ENCODE results near the gene TMEM242.
"Not testable (repeated sequence)": the region's sequence is repeated elsewhere in the genome, so short reads cannot be mapped to it uniquely, and the experiment has no call there.

Gene TMEM242

DNA sequence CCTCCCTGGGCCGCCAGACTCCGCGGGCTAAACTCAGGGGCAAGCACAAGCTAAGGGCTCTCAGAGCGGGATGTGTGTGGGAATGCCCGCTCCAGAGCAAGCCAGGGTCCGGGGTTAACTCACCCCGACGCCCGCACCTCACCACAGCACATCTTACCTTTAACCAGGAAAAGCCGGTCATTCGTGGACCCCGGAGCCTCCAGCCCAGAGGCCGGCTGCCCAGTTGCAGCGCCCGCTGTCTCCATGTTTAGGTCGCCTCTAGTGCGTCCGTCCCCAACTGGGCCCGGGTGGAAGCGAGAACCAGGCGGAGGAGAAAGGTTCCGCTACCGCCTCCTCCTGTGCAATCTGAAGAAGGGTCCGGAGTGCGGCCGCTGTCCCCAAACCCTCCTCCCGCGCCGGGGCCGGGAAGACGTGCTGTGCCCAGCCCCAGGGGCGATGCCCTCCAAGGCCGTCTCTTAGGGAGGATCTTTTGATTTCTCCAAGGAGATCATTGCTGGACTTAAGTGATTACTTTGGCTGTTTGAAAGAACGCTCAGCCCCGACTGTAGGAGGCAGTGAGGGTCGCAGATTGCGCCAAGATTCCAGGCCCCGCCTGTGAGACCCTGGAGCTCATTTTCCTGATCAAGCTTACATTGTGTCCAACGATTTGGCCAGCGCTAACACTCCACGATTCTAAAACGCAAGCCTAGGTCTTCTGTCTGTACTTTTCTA lies at the start of gene TMEM242:
Gene TMEM242, minus strand, starts transcription at position 265 of the 711 bp plus-strand sequence. Its CDS starts 20 bp downstream, at position 245.
- DNase-seq: peak; percentile 82 to 86

DNA sequence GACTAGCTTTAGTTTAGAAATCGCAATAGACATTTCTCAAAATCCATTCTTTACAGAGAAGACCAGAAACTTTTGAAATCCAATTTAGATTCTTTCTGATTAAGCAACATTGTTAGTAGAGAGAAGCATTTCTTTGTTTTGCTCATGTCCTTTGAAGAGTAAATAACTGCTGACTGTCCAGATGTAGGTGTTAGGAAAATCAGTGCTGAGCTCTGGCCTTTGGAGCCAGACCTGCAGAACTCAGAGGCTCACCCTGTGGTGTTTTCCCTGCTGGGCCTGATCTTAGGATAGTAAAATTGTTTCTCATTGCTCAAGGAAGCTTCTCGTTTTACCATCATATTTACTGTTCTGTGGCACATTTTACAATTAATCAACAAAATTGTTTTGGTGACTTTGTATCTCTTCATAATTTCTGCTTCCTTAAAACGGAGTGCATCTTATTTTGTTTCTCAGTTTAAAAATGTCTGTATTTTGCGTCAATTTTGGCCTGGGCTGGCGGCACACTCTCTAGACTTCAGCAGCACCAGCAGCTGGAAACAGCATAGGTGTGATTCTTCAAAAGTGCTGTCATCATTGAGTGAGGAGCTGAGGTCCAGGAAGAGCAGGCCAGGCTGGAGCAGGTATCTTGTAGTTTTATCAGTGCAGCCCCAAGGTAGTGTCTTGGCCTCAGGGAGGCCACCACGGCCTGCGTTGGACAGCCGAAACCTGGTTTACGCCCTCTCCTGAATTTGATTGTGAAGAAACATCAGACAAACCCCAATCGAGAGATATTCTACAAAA lies 49.4 kb upstream of the TMEM242 start:
- DNase-seq: no peak

DNA sequence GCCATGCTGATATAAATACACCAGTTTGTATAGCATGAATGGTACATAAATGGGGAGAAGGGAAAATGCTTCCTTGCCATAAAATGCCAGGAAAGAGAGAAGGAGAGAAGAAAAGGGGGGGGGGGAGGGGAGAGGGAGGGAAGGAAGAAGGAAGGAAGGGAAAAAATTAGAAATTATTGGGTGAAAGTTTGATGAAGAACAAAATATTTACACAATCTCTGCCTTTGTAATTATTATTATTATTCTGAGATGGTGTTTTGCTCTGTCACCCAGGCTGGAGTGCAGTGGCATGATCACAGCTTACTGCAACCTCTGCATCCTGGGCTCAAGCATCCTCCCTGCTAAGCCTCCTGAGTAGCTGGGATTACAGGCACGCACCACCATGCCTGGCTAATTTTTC lies 47.4 kb upstream of the TMEM242 start:
- DNase-seq: no peak

DNA sequence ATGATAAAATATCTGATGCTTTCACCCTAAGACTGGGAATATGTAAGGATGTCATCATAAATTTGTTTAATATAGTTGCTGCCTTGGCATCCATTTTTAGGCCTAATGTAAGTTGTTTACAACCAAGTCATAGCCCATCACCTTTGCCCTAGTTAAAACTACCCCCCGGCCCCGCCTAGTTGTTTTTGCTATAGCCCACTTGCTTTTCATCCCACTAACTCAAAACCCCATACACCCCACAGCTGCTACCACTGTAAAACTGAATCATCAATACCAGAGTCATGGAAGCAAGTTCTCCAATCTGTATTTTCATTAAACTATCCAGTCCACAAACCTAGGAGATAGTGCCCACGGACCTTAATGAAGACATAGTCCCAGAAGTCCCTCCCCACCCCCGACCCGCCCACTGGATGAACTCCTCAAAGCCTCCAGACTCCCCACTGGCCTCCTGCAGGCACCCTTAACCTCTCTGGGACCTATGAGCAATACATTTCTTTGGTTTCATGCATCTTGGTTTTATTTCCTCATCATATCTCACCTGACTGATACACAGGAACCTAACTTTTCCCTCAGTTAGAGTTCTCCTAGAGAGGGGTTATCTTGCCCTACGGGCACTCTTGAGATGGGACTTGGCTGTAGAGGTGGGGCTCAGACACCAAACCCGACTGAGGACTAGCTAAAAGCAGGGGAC lies 45.2 kb upstream of the TMEM242 start:
- no peak for DNase-seq

- no peak for DNase-seq
These were observed 43.3 kb upstream of the TMEM242 start for GRCh38 chr6:157366648-157367047.

- no peak for DNase-seq
These were observed 41.4 kb upstream of the TMEM242 start for GRCh38 chr6:157364705-157365104.

DNA sequence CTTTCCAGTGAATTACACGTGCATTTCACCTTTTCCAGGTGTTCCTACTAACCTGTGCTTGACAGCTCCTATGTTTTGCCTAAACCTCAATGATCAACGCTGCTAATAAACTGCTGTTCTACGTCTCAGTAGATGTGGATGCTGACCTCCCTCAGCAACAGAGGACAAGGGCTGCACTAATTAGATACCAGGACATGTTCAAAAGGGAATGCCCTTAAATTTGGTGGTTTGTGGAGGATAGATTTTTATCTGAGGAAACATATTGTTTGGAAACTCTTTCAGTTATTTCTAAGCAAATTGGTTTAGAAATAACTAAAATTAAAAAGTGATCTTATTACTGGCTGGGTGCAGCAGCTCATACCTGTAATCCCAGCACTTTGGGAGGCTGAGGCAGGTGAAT lies 38.6 kb upstream of the TMEM242 start:
- no peak for DNase-seq

- no peak for DNase-seq
These were observed 35.0 kb upstream of the TMEM242 start for GRCh38 chr6:157358287-157358686.

DNA sequence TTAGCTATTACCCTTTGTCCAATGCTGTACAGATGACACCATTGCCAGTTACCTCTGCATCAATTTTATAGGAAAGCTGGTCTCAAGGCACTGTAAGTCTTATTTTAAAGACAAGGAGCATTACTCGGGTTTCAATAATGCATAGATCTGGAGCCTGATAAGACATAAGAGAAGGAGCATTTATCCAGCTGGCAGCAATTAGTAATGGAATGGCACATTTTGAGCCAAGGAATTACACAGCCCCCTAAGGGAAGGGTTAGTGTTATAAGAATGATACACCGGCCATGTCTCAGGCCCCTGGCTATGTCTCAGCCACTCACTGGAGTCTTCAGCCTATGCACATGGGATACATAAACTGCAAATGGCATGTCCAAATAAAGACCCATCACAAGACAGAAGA lies 23.1 kb upstream of the TMEM242 start:
- DNase-seq: no peak

GRCh38 chr6:157343732-157344131 lies 20.4 kb upstream of the TMEM242 start:
- no peak for DNase-seq

DNA sequence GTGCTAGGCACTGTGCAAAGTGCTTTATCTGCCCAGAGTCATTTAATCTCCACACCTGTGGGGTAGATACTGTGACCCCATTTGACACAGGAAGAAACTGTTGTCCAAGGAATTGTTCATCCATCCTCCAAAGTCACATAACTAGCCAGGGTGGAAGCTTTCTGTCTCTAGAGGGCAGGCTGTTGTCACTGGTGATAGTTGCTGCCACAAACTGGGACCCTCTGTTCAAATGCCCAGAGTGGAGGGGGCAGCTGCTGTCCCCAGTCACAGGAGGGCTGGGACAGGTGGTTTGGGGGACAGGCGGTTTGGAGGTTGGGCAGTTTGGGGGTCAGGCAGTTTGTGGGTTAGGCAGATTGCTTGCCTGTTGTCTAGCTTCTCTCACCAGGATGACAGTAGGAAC lies 16.1 kb upstream of the TMEM242 start:
- DNase-seq: no peak

DNA sequence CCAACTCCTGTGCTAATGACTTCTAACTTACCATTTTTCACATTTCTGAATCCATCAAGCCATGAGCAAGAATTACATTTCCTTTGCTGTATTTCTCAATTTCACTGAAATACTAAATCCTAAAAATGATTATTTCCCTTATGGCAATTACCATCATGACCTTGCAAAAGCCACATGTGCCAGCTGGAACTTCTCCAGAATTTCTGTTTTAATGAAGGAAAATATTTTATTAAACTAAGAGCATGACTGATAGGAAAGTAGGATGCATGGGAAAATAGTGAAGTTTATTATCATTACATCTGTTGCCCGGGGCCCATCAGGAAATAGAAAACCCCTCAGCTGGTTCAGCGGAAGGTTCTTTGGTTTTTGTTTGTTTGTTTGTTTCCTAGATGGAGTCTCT lies 14.4 kb upstream of the TMEM242 start:
- no peak for DNase-seq

DNA sequence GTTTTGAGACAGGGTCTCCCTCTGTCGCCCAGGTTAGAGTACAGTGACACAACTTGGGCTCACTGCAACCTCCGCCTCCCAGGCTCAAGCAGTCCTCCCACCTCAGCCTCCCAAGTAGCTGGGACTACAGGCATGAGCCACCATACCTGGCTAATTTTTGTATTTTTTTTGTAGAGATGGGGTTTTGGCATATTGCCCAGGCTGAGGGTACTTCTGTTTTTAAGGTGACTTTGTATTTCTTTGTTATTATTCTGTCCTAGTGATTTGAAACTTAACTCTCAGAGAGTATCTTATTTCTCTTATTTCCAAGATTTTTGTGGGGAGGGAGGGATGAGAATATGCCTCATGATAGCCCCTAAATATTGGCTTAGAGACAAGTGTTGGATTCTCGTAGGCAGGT lies 14.0 kb upstream of the TMEM242 start:
- not testable (repeated sequence) for DNase-seq

DNA sequence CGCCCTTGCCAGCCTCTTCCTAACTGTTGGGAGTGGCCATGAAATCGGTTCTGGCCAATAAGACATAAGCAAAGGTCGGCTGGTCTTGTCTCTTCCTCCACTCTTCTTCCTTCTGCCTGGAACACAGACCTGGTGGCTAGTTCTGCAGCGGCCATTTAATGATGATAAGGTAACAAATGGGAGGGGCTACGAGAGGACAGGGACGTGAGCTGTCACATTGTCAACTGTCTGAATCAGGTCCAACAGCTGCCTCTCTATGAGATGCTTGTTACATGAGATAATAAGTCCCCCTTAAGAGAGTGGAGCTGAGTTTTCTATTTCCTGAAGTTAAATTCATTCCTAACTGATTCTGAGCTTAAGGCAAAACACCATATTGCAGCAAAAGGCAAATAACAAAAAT lies 12.5 kb upstream of the TMEM242 start:
- DNase-seq: no peak

DNA sequence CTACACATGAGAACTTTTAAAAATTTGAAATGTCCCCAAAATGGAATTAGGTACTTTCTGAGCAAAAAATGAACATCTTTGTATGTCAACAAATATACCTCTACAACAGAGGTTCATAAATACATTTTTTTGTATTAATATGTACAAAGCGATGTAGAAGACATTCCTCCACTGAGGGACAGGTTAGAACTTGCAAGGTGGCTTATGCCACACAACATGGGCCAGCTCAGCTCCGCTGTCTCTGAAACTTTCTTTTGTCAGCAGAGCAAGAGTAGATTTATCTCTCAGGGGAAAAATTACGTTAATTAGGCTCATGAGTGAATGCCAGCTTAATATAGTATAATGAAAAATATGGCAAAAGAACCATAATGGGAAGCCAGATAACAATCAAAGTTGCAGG lies 10.6 kb upstream of the TMEM242 start:
- no peak for DNase-seq

- DNase-seq: no peak
These were observed 10.2 kb upstream of the TMEM242 start for GRCh38 chr6:157333537-157333936.

DNA sequence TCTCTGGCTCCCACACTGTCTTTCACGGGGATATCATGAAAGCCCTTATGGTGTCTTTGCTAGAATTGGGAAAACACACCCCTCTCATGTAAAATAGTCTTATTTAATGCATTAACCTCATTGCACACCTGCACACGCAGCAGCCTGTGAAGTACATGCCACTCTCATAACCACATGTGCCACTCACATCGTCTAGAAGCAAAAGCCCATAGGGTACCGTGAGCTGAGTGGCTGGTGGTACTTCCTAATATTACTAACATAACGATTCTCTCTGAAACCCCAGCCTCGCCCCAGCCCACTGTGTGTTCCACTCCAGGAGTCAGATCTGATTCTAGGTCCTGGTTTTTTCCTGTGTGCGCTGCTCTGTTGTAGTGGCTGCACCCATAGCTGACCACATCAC lies 9.5 kb upstream of the TMEM242 start:
- DNase-seq: no peak

DNA sequence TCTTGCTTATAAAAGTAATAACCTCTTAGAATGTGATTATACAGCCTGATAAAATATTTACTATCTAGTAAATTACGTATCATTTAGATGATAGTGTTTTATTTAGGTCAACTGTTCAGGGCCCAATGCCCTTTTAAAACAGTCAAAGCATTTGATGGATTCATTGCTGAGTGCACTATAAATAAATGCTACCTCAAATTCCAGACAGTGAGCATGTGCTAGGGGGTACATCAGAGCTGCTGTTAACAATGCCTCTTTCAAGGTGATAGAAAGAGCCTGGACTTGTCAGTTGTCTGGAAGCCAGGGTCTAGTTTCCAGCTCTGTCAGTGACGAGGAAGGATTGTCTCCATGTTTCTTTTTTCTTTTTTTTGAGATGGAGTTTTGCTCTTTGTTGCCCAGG lies 7.5 kb upstream of the TMEM242 start:
- DNase-seq: no peak

- DNase-seq: no peak
These were observed 6.5 kb upstream of the TMEM242 start for GRCh38 chr6:157329829-157330228.

GRCh38 chr6:157328108-157328692 lies 4.9 kb upstream of the TMEM242 start:
- no peak for DNase-seq

DNA sequence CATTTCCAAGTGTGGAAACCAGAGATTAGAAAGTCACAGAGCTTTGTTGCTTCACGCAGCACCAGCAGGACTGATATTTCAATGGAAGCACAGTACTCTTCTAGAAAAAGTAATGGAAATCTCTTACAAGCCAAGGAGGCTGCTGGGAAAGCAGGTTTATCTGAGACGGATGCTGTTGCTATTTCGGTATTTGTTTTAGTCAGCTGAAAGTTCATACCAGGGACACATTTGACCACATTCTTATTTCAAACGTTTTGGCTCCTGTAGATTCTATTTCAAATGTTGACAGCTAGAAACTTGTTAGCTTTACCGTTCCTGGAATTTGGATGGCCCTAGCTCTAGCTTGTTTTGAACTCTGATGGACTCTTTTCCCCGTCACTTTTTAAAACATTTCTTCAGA lies 3.7 kb upstream of the TMEM242 start:
- DNase-seq: no peak

DNA sequence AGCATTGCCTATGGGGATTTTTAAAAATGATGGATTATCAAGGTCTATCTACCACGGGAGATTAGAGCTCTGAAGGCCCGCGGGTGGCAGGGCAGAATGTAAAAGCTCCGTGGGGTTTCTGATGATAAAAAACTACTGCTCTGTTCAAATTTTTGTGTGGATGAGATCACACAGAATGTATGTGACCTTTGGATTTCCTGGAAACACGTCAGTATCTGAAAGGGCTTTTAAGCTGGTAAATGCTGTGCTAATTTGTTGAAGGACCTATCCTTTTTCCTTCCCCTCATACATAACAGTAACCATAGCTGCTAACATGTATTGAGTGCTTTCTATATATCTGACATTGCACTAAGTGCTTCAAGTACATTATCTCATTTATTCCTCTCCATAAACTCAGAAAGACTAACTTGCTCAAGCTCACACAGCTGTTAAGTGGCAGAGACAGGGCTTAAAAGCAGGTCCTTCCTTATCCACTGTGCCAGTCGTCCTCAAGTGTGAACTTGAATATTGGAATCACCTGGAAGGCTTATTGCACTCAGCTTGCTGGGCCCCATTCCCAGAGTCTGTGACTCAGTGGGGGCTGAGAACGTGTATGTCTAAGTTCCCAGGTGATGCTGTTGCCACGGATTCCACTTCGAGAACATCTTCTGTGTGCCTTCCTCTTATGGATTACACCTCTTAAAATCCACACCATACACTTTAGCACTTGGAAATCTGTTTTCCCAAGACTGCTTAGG lies 1.9 kb upstream of the TMEM242 start:
- DNase-seq: no peak

DNA sequence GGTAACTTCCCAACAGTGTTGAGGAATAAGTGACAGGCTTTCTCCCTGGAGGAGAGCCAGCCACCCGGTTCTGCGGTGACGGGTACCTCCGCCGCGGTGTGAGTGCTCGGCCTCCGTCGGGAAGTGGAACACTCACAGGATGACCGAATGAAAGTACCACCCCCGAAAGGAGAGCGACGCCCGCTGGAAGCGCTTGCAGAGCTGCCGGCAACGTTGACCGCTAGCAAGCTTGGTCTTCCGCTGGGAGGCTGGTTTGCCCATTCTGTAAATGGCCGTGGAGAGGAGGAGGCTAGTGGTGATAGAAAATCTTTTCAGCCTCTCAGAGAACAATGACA lies 614 bp upstream of the TMEM242 start:
- peak; percentile 7 to 8 for DNase-seq
